CD4-positive, alpha-beta T cell treated with Interleukin-1 beta for 1 hour (primary cell): Measurements from ENCODE around the gene LSM3.
A peak's percentile ranks its signal among the peaks of the same experiment; 100 is the strongest.

Source experiments
- DNase-seq, 2 donors: peaks; one replicate each; pipeline ENCODE4 v3.0.0-alpha.2; 2020 to 2022

LSM3 gene

GRCh38 chr3:14201940-14202684 lies 23.5 kb downstream of the LSM3 start:
- DNase-seq, result no peak

DNA sequence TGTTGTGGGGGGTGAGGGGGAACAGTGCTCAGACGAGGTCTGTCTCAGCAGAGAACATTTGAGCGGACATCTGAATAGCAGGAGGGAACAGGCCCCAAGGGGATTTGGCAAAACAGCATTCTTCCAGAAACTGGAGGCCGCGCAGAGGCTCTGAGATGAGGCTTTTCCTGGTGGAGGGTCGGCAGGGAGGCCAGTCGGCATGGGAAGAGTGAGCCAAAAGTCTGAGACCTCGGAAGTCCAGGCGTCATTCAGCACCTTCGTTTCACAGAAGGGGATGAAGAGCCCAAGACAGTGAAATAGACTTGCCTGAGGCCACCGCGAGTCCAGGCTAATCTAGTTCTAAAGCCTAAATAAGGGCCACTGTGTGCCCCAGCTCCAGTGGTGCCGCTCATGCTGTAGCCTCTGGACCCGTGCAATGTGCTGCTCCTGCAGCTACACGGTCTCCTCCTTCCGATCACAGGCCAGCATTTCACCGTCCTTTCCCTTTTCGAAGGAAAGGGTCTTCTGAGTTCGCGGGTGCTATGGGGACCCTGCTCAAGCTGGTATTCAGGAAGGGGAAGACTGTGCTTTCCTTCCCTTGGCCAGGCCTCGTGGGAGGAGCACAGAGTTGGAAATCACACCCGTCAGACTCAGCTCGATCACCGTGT lies 24.4 kb downstream of the LSM3 start:
- DNase-seq, result no peak

GRCh38 chr3:14203521-14204079 lies 25.0 kb downstream of the LSM3 start:
- peak; percentile 47 to 52 for DNase-seq

DNA sequence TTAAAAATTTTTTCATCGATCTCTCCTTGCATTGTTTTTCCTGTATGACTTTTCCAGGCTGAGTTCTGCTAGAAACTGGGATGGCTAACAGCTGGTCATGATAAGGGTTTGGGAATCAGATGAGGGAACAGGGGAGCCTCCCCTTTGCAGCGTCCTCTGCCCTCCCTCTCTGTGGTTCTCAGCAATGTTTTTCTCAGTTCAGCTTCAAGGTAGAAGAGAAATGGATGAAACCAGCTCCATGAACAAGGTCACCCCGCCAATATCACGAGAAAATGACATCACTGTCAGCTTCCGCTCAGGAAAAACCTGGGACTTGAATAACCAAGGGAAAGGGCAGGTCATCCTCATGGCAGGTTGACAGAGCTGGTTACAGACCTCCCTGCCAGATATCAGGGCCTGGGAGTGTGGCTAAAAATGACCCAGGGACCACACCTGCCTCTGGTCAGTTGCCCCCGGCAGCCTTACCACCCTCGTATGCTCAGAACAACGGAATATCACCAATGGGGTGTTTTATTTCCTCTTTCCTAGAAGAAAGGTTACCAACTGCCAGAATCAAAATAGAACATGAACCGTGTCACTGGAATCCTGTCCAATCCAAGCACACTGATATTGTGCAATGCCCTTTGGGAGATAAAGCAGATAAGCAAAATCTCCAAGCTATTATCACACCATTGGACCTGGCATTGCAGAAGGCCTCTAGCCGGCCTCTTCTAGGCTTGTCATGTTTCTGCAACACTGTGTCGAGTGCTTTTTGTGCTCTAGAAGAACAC lies 26.1 kb downstream of the LSM3 start:
- no peak for DNase-seq

DNA sequence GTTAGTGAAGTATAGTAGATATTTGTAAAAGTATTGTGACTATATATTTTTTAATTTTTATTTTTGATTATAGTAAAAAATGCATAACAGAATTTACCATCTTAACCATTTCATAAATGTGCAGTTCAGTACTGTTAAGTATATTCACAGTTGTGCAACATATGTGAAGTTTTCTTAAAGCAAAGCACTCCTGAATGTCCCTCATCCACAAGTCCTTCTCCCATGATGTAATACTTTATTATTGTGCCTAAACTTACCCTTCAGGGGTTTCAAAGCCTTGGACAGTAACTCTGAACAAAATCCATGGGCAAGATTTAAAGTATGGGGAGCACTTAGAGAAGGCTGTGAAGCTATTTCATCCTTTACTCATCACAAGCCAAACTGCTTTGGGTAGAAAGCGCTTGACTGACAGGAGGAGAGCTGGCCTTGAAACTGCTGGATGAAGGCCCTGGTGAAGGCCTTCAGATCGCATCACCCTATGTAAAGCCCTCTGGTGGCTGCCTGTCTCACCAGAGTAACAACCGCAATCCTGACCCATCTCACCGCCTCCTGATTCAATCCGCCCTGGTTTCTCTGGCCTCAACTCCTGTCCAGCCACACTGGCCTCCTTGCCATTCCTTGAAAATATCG lies 28.0 kb downstream of the LSM3 start:
- DNase-seq, result no peak

GRCh38 chr3:14208168-14208567 lies 29.6 kb downstream of the LSM3 start:
- no peak for DNase-seq

DNA sequence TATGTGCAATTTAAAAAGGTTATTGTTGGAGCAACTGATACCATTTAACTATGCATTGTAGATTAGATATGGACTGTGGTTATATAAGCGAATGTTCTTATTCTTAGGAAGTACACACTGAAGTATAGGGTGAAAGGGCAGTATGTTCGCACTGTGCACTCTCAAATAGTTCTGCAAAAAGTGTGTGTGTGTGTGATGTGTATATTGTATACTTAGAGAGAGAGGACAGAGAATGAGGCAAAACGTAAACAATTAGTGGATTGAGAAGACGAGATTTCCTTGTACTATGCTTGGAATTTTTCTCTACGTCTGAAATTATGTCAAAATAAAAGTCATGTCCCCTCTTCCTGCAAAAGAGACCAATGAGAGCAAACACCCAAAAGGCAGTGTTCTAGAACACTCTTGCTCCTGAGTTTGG lies 30.4 kb downstream of the LSM3 start:
- no peak for DNase-seq

- no peak for DNase-seq
Observed at GRCh38 chr3:14209581-14210289, 31.1 kb downstream of the LSM3 start.

GRCh38 chr3:14210290-14210688 lies 31.7 kb downstream of the LSM3 start:
- no peak for DNase-seq

DNA sequence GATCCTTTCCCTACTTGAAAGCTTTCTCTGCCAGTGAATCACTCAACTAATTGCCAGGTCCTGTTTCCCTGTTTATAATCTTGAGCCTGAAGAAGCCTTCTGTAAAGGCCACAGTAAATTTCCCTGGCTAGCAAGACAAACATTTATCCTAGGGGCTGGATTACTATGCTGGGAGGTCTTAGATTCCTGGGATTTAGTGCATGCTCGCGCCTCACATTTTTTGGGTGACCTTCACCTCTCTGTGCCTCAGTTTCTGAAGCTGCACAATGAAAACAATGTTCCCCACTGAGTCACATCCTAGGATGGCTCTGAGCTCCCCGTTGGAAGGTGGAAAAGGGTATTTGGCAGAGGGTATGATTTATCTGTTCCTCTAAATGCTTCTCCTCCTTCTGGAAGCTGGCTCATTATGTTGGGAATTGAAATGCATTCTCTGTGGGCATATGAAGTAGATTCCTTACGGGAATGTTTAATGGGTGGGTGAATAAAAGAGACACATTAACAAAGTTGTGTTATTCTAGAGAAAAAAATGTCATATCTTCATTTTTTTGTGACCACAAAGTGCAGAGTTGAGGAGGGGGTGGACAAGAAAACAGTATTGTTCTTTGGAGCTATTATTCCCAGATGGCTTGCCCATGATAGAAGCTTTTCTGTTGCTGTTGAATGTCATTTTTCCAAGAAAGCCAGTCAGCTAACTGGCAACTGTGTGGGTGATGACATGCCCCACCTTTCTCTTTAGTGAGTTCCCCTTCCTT lies 32.4 kb downstream of the LSM3 start:
- no peak for DNase-seq

- no peak for DNase-seq
Observed at GRCh38 chr3:14211621-14212020, 33.0 kb downstream of the LSM3 start.

- no peak for DNase-seq
Observed at GRCh38 chr3:14212032-14212431, 33.4 kb downstream of the LSM3 start.

- no peak for DNase-seq
Observed at GRCh38 chr3:14213066-14213774, 34.6 kb downstream of the LSM3 start.

DNA sequence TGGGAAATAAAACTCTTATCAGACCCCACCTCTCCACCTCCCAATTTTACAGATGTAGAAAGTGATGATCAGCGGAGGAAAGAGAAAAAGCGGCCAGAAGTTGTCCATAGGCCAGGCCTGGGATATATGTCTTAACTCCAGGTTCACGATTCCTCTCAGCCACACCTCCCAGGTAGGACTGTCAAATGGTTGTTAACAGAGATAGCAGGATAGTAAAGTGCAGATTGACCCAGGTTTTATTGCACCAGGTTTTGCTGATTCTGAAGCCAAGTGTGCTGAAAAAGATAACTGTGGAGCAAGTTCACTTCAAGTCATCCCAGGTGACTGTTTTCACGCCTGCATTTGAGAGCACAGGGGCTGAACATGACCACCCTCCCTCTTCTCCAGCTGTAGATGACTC lies 36.1 kb downstream of the LSM3 start:
- DNase-seq, result no peak

- peak; percentile 33 to 69 for DNase-seq
Observed at GRCh38 chr3:14216257-14217048, 37.8 kb downstream of the LSM3 start.

DNA sequence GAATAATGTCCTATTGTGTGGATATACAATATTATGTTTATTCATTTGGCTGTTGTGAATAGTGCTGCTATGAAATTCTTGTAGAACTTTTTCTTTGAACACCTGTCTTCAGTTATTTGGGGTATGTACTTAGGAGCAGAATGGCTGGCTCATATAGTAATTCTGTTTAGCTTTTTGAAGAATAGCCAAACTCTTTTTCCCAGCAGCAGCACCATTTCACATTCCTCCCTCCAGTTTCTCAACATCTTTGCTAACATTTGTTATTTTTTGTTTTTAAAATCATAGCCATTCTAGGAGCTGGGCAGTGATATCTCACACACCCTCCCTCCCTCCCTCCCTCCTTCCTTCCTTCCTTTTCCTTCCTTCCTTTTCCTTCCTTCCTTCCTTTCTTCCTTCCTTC lies 39.7 kb downstream of the LSM3 start:
- no peak for DNase-seq

GRCh38 chr3:14220933-14221332 lies 42.3 kb downstream of the LSM3 start:
- no peak for DNase-seq

GRCh38 chr3:14221902-14222301 lies 43.3 kb downstream of the LSM3 start:
- no peak for DNase-seq

DNA sequence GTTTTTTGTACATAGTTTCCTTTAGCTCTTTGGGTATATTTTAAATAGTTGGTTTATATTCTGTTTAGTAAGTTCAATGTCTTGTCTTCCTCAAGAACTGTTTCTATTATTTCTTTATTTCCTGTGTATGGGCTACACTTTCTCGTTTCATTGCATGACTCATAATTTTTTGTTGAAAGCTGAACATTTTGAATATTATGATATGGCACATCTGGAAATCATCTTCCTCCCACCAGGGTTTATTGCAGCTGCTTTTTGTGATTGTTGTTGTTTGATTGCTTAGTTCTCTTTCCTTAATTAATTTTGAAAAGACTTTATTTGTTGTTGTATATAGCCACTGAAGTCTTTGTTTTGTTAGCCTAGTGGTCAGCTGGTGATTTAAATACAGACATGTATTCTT lies 43.8 kb downstream of the LSM3 start:
- DNase-seq, result no peak
